Chondrocyte (in vitro differentiated cells): ENCODE data around the gene GNAS-AS1. TPM values are rescaled to one million over a fixed set of nuclear protein-coding genes. Genes with fewer than 3 reads are reported as not detected.

Experiments
- DNase-seq: peaks from one replicate; pipeline ENCODE4 v3.0.0; 2021; ENCODE audit warnings: mixed read lengths, low spot score
- H3K27ac Mint-ChIP-seq: one replicate; pipeline ENCODE4 v1.8.0; 2021; ENCODE audit warnings: mild to moderate bottlenecking, moderate library complexity, mixed read lengths; ENCODE audit not compliant: unreplicated experiment
- H3K27me3 Mint-ChIP-seq: 2 replicates; pipeline ENCODE4 v1.8.0; 2021; ENCODE audit warnings: low read depth, mixed read lengths
- H3K36me3 Mint-ChIP-seq: 2 replicates; pipeline ENCODE4 v1.8.0; 2021; ENCODE audit warnings: low read depth, mixed read lengths
- H3K4me1 Mint-ChIP-seq: 2 replicates; pipeline ENCODE4 v1.8.0; 2021; ENCODE audit warnings: low read depth, mild to moderate bottlenecking, mixed read lengths
- H3K4me3 Mint-ChIP-seq: one replicate; pipeline ENCODE4 v1.8.0; 2021; ENCODE audit warnings: mild to moderate bottlenecking, moderate library complexity, mixed read lengths; ENCODE audit not compliant: unreplicated experiment
- H3K9me3 Mint-ChIP-seq: 2 replicates; pipeline ENCODE4 v1.8.0; 2021; ENCODE audit warnings: low read depth, mixed read lengths
- CTCF ChIP-seq: fragments of 200-600 bp; sonication (generic); IDR thresholded peaks from 2 replicates; pipeline ENCODE4 v1.5.0; 2021; ENCODE audit warnings: antibody characterized with exemption, mild to moderate bottlenecking, moderate library complexity
- total RNA-seq: library from RNA; stranded (reverse); gene quantifications from 3 replicates; pipeline ENCODE4 v1.2.1, GENCODE V29; 2021

Gene GNAS-AS1
- total RNA-seq, 1 donor from 2014 or later = 1.1 TPM

GRCh38 chr20:58808271-58809046 is 42.2 kb downstream of the GNAS-AS1 start:
- no peak for TF ChIP-seq CTCF
- no peak overlapping the region for H3K27ac Mint-ChIP-seq
- DNase-seq = no peak
- H3K27me3 Mint-ChIP-seq = peaks cover 17% of the 10 kb centered on the region
- H3K9me3 Mint-ChIP-seq = no peaks in the 10 kb centered on the region
- H3K4me1 Mint-ChIP-seq = peaks cover 6% of the 10 kb centered on the region
- no peak overlapping the region for H3K4me3 Mint-ChIP-seq
- no peaks in the 10 kb centered on the region for H3K36me3 Mint-ChIP-seq

DNA sequence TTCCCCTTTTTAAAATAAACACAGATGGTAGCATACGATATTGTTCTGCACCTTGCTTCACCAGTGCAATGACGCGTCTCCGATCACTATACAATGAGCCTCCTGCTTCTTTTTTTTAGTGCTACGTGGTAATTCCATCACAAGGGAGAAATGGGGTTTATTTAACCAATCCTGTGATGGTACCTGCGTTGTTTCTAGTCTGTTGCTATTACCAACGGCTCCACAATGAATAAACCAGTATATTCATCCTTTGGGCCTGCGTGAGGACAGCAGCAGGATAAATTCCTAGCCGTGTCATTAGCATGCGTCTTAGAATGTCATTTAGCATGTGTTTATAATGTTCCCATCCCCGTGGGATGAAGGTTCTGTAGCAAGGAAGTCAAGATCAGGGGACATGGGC is 42.9 kb downstream of the GNAS-AS1 start:
- Mint-ChIP-seq H3K9me3 (no peaks in the 10 kb centered on the region), H3K27me3 (peaks cover 17% of the 10 kb centered on the region), H3K4me3 (no peak overlapping the region), H3K27ac (no peak overlapping the region), H3K4me1 (peaks cover 6% of the 10 kb centered on the region), H3K36me3 (no peaks in the 10 kb centered on the region)
- no peak for DNase-seq
- TF ChIP-seq CTCF = no peak

GRCh38 chr20:58803533-58803932 is 47.2 kb downstream of the GNAS-AS1 start:
- no peak for DNase-seq
- no peak overlapping the region for H3K4me3 Mint-ChIP-seq
- H3K27ac Mint-ChIP-seq = no peak overlapping the region
- H3K36me3 Mint-ChIP-seq = no peaks in the 10 kb centered on the region
- peaks cover 3% of the 10 kb centered on the region for H3K4me1 Mint-ChIP-seq
- no peaks in the 10 kb centered on the region for H3K9me3 Mint-ChIP-seq
- no peak for TF ChIP-seq CTCF
- peaks cover 24% of the 10 kb centered on the region for H3K27me3 Mint-ChIP-seq

GRCh38 chr20:58802061-58802460 is 48.6 kb downstream of the GNAS-AS1 start:
- no peaks in the 10 kb centered on the region for H3K36me3 Mint-ChIP-seq
- no peak overlapping the region for H3K27ac Mint-ChIP-seq
- no peaks in the 10 kb centered on the region for H3K9me3 Mint-ChIP-seq
- H3K4me3 Mint-ChIP-seq = no peak overlapping the region
- no peak for TF ChIP-seq CTCF
- no peak for DNase-seq
- no peaks in the 10 kb centered on the region for H3K4me1 Mint-ChIP-seq
- H3K27me3 Mint-ChIP-seq = peaks cover 23% of the 10 kb centered on the region

DNA sequence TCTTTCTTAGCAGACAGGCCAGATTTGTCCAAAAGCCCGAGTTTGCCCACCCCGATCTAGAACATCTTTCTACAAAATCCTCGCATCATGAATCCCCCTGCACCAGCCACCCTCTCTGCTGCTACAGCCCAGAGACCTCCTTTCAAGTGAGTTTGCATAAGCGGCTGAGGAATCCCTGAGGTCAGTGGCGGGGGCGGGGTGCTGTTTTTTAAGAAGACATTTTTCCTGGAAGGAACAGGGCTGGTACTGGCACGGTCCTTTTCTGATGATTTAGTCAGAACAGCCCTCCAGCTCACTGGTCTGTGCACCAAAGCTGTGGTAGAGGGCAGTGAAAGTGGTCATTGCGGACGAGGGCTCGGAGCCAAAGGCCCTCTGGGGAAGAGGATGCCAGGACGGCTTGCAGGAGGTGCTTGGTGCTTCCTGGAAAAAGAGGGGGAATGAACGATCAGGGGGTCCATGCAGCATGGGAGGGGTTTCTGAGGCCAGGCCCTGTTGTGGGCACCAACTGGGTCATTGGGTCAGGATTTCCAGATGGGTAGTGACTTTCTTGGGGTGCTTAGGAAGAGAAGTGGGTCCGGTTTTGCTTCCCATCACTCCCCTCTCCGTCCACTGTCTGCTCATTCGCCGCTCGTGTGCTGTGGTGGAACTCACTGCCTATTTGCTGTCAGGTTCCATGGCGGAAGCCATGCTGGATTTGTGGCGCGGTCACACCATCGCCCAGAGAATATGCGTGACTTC is 50.4 kb downstream of the GNAS-AS1 start:
- peaks cover 26% of the 10 kb centered on the region for H3K27me3 Mint-ChIP-seq
- no peak for TF ChIP-seq CTCF

More for the DNA sequence above, 50.4 kb downstream of the GNAS-AS1 start:
- H3K9me3 Mint-ChIP-seq = no peaks in the 10 kb centered on the region
- H3K36me3 Mint-ChIP-seq = no peaks in the 10 kb centered on the region
- no peak overlapping the region for H3K27ac Mint-ChIP-seq
- no peaks in the 10 kb centered on the region for H3K4me1 Mint-ChIP-seq
- no peak for DNase-seq
- H3K4me3 Mint-ChIP-seq = no peak overlapping the region
